H54 (cell line): Measurements from ENCODE around the gene EFEMP1.
"Not testable (repeated sequence)": the region's sequence is repeated elsewhere in the genome, so short reads cannot be mapped to it uniquely, and the experiment has no call there.

Experiments
- DNase-seq: peaks from one replicate; pipeline ENCODE4 v3.0.0; 2011; ENCODE audit warnings: low spot score, mixed read lengths; ENCODE audit not compliant: insufficient read length
- FAIRE-seq: peaks from 3 replicates; lab custom pipeline; 2011; peaks lifted over from hg19 to GRCh38; lab: Jason Lieb, UNC
- POLR2A ChIP-seq: IDR thresholded peaks from 2 replicates; pipeline ENCODE4 v1.6.1; 2011; ENCODE audit warnings: low read depth, mild to moderate bottlenecking, low read length

The EFEMP1 gene

GRCh38 chr2:55838653-55839052, 84.9 kb downstream of the EFEMP1 start:
- TF ChIP-seq POLR2A = no peak
- DNase-seq (no peak), FAIRE-seq (no peak)

GRCh38 chr2:55838117-55838516, 85.5 kb downstream of the EFEMP1 start:
- DNase-seq, FAIRE-seq: not testable (repeated sequence)

GRCh38 chr2:55837073-55837472, 86.5 kb downstream of the EFEMP1 start:
- no peak for TF ChIP-seq POLR2A
- no peak for FAIRE-seq
- no peak for DNase-seq

- FAIRE-seq, DNase-seq: not testable (repeated sequence)
These were observed 91.7 kb downstream of the EFEMP1 start for GRCh38 chr2:55831671-55832410.

- DNase-seq (no peak), FAIRE-seq (peak; percentile 66)
- TF ChIP-seq POLR2A = no peak
These were observed 95.7 kb downstream of the EFEMP1 start for GRCh38 chr2:55827855-55828254.

- peak; percentile 84 for FAIRE-seq
- not testable (repeated sequence) for DNase-seq
These were observed 96.2 kb downstream of the EFEMP1 start for GRCh38 chr2:55827428-55827827.

GRCh38 chr2:55826246-55826645, 97.3 kb downstream of the EFEMP1 start:
- no peak for DNase-seq
- no peak for FAIRE-seq
- no peak for TF ChIP-seq POLR2A

GRCh38 chr2:55824551-55825096, 99.0 kb downstream of the EFEMP1 start:
- no peak for FAIRE-seq
- TF ChIP-seq POLR2A = no peak
- no peak for DNase-seq
